Measurements from ENCODE around the gene HDC. TPM values are rescaled to one million over a fixed set of nuclear protein-coding genes. Genes with fewer than 3 reads are reported as not detected.

HDC gene
- total RNA-seq, 1 experiment from 2014 or later = not detected

DNA sequence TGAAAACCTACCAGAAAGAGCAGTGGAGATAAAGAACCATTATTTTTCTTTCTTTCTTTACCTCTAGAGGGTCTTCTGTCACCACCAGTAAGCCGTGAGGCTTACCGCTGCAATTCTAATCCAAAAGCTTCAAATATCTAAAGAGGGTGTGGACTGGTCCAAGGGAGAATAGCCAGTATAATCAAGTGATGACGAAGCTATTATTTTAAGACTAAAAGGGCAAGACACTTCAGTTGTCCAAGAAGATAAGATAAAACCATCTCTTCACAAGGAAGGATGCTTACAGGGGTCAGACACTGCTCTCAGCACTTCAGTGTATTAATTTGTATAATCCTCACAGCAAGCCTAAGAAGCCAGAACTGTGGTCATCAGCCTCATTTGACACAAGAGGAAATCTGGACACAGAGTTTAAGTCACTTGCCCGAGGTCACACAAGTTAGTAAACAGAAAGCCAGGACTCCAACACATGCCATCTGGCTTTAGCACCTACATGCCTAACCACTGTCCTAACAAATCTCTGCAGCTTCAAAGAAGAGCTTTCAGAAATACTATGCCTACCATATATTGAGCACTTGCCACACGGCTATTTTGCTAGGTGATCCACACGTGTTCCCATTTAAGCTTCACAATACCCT, 14.6 kb downstream of the HDC start (continued):
- no peak for TF ChIP-seq ELF1 (IDR thresholded peaks at IDR 0.05; ENCODE audit: borderline replicate concordance, low read depth)

GRCh38 chr15:50249704-50250103, 15.8 kb downstream of the HDC start:
- H3K27me3 ChIP-seq (ENCODE audit: insufficient read depth, low read length) = peaks cover 3% of the 10 kb centered on the region; the same call in 1 of the 2 replicates
- no peaks in the 10 kb centered on the region for H3K4me1 ChIP-seq (ENCODE audit: control insufficient read depth in 1 of 2, insufficient read depth in 2 of 2, low read length in 2 of 2)
- H3K9me2 ChIP-seq (ENCODE audit: insufficient read depth) = no peaks in the 10 kb centered on the region
- ATAC-seq (no peak), DNase-seq (ENCODE audit: low read depth, low spot score) (no peak)
- H4K20me1 ChIP-seq (ENCODE audit: insufficient read depth) = no peaks in the 10 kb centered on the region
- CTCF ChIA-PET = no interaction called here
- POLR2A ChIA-PET = no interaction called here
- RAD21 ChIA-PET (ENCODE audit: low non-redundant PET in 1 of 2, low total read pairs in 2 of 2, uncharacterized antibody in 2 of 2, unreplicated experiment in 2 of 2) = no interaction called here
- H2AFZ ChIP-seq (ENCODE audit: low read depth, low read length, poor library complexity, severe bottlenecking) = no peak overlapping the region
- no peak overlapping the region for H3K4me2 ChIP-seq (ENCODE audit: low read length)
- no peak overlapping the region for H3K27ac ChIP-seq (ENCODE audit: low read depth, low read length)
- no peak for TF ChIP-seq RAD21 (IDR thresholded peaks at IDR 0.05; ENCODE audit: low read depth)
- TF ChIP-seq ZFX (IDR thresholded peaks at IDR 0.05) = no peak
- TF ChIP-seq, protein P1, sequence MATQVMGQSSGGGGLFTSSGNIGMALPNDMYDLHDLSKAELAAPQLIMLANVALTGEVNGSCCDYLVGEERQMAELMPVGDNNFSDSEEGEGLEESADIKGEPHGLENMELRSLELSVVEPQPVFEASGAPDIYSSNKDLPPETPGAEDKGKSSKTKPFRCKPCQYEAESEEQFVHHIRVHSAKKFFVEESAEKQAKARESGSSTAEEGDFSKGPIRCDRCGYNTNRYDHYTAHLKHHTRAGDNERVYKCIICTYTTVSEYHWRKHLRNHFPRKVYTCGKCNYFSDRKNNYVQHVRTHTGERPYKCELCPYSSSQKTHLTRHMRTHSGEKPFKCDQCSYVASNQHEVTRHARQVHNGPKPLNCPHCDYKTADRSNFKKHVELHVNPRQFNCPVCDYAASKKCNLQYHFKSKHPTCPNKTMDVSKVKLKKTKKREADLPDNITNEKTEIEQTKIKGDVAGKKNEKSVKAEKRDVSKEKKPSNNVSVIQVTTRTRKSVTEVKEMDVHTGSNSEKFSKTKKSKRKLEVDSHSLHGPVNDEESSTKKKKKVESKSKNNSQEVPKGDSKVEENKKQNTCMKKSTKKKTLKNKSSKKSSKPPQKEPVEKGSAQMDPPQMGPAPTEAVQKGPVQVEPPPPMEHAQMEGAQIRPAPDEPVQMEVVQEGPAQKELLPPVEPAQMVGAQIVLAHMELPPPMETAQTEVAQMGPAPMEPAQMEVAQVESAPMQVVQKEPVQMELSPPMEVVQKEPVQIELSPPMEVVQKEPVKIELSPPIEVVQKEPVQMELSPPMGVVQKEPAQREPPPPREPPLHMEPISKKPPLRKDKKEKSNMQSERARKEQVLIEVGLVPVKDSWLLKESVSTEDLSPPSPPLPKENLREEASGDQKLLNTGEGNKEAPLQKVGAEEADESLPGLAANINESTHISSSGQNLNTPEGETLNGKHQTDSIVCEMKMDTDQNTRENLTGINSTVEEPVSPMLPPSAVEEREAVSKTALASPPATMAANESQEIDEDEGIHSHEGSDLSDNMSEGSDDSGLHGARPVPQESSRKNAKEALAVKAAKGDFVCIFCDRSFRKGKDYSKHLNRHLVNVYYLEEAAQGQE (IDR thresholded peaks at IDR 0.05; ENCODE audit: low read depth) = no peak
- no peak for TF ChIP-seq SP1 (IDR thresholded peaks at IDR 0.05; ENCODE audit: low read depth)
- TF ChIP-seq ZNF274 (IDR thresholded peaks at IDR 0.05; ENCODE audit: low read depth, low read length) = no peak
- H3K4me3 ChIP-seq (replicated peaks in 1 of 2; ENCODE audit: low read depth in 1 of 2, low read length in 2 of 2) = no peak overlapping the region
- intact Hi-C loops (cut with micrococcal nuclease) = no loop called here
- H3K9ac ChIP-seq (ENCODE audit: low read length) = no peak overlapping the region
- H3K36me3 ChIP-seq (ENCODE audit: control insufficient read depth in 1 of 2, insufficient read depth in 2 of 2, low read length in 2 of 2) = no peaks in the 10 kb centered on the region
- H3K79me2 ChIP-seq (ENCODE audit: insufficient read depth, low read length) = no peaks in the 10 kb centered on the region
- BruUV-seq (replicated peaks) = no TSS peak
- no peaks in the 10 kb centered on the region for H3K9me3 ChIP-seq (ENCODE audit: control insufficient read depth in 1 of 2, insufficient read depth in 1 of 2, low read depth in 1 of 2, low read length in 2 of 2)
